NCI-H1930 (cell line): ENCODE data around the gene PRCD.

ENCODE experiments used
- DNase-seq, 2 experiments: peaks; one replicate each; lab custom pipeline; 2025; lab: John Stamatoyannopoulos, UW

Gene PRCD

GRCh38 chr17:76540381-76541300 is 797 bp downstream of the PRCD start:
- DNase-seq, result peak; percentile 87

GRCh38 chr17:76541739-76542454 is 2.1 kb downstream of the PRCD start:
- no peak for DNase-seq

- DNase-seq, result no peak
These were observed 2.7 kb downstream of the PRCD start for GRCh38 chr17:76542566-76542971.

GRCh38 chr17:76542984-76543383 is 3.1 kb downstream of the PRCD start:
- no peak for DNase-seq

GRCh38 chr17:76543482-76543825 is 3.6 kb downstream of the PRCD start:
- no peak for DNase-seq

GRCh38 chr17:76543826-76544545 is 4.1 kb downstream of the PRCD start:
- no peak for DNase-seq

GRCh38 chr17:76544546-76545365 is 4.9 kb downstream of the PRCD start:
- DNase-seq, result no peak

GRCh38 chr17:76545918-76546555 is 6.2 kb downstream of the PRCD start:
- DNase-seq, result no peak

GRCh38 chr17:76546556-76547182 is 6.8 kb downstream of the PRCD start:
- DNase-seq, result no peak

- peak in 1 of 2 experiments; percentile 59 for DNase-seq
These were observed 7.4 kb downstream of the PRCD start for GRCh38 chr17:76547183-76547641.

GRCh38 chr17:76547642-76548202 is 7.9 kb downstream of the PRCD start:
- DNase-seq, result no peak

GRCh38 chr17:76548378-76549214 is 8.8 kb downstream of the PRCD start:
- DNase-seq, result no peak

- DNase-seq, result no peak
These were observed 9.3 kb downstream of the PRCD start for GRCh38 chr17:76549215-76549518.

GRCh38 chr17:76549539-76549938 is 9.7 kb downstream of the PRCD start:
- no peak for DNase-seq

GRCh38 chr17:76550712-76551615 is 11.1 kb downstream of the PRCD start:
- no peak for DNase-seq

GRCh38 chr17:76551685-76552084 is 11.8 kb downstream of the PRCD start:
- no peak for DNase-seq

GRCh38 chr17:76553178-76553908 is 13.5 kb downstream of the PRCD start:
- DNase-seq, result no peak

GRCh38 chr17:76554131-76554530 is 14.3 kb downstream of the PRCD start:
- no peak for DNase-seq
